H1 (cell line): ENCODE data around the gene CCDC7. TPM values are rescaled to one million over a fixed set of nuclear protein-coding genes. Genes with fewer than 3 reads are reported as not detected.

Experiments used
- polyA plus RNA-seq, 7 experiments: library from polyadenylated mRNA; depleted of rRNA in 3 of 7; stranded (reverse) in 5 of 7; unstranded in 2 of 7; fragments of >200 nt in 5 of 7; fragments of 200-250 nt in 2 of 7; gene quantifications; 1 replicate in 5 of 7; 2 replicates in 1 of 7; 4 replicates in 1 of 7; pipeline versions ENCODE4 v1.2.1 to v1.2.3, GENCODE V29; 2011 to 2013; ENCODE audit warnings: missing spikeins in 2 of 7, mixed read lengths in 2 of 7
- total RNA-seq: library from RNA; stranded (reverse); fragmentation: NEBNext Ultra II Directional; extraction: Animal tissue kit (Norgen Biotek cat#: 25700); gene quantifications from 2 replicates; pipeline ENCODE4 v1.2.1, GENCODE V29; 2021

The CCDC7 gene
- total and polyA plus RNA-seq, 2 of the 8 experiments (the other 6 are each of a cell fraction or from before 2014, with no cell fraction given): 0.18 to 0.74 TPM

Other genes with a start within 250 kb of the CCDC7 start
- gene EPC1, start 99.0 kb upstream of the CCDC7 start, total RNA-seq: 21.7 and 23.7 TPM in 2 replicates
- 24.5 and 42.3 TPM in 2 replicates for gene EPC1, start 99.0 kb upstream of the CCDC7 start, polyA plus RNA-seq (2011; rRNA removed)